ENCODE results near the gene CFAP100.

CFAP100 gene

GRCh38 chr3:126356373-126357264, 38.1 kb upstream of the CFAP100 start:
- DNase-seq (ENCODE audit: low read depth in 2 of 2), result no peak

- DNase-seq (ENCODE audit: low read depth in 2 of 2), result peak; percentile 71 to 75
Observed at GRCh38 chr3:126357295-126358037, 37.2 kb upstream of the CFAP100 start, which contains the start of gene KLF15. Gene KLF15, minus strand, starts transcription at chr3:126357408. Its CDS starts 4,486 bp downstream, at chr3:126352922.

DNA sequence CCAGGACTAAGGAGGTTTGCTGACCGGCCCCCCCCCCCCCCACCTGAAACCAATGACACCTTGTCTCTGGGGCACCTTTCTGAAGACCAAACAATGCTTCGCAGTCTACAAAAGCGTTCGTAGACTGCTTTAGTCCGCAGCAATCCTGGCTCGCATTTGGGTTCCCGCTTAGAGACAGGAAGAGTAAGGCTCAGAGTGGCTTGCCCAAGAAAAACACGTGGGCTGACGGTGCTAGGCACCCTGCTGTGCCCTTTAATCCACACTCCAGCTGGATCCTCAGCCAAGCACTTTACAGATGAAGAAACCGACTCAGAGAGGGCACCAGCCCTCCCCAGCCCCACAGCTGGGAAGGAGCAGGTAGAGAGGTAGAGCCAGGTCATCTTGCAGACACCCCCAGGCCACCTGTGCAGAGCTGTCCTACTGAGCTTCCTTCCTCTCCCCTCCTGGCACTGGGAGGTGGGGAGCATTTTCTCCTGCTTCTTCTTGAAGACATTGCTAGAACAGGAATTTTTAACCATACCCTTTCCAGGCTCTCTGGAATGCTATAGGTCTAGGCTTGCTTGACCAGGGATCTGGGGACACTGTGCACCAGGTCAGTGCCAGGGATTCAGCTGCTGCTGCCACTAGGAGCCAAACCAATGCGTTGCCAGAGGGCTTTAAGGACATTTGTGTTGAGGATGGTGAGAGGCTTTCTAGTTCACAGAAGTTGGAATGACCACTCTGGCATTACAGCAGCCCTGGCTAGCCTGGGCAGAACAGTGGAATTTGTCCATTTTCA, 36.5 kb upstream of the CFAP100 start:
- DNase-seq (ENCODE audit: low read depth in 2 of 2), result no peak

DNA sequence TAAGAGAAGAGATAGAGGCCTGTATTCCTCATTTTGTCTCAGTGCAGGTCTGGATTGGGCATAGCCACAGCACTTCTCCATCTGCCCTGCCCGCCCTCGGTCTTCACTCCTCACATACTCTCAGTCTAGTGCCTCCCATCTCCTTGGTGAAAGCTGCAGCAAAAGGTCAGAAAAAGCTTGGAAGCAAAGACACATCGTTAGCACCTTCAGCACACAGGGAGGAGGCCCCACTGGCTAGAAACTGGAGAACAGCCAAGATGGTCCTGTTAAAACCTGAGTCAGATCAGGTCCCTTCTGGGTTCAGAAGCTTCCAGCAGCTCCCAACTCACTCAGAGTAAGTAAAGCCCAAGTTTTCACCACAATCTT, 35.9 kb upstream of the CFAP100 start:
- no peak for DNase-seq (ENCODE audit: low read depth in 2 of 2)

GRCh38 chr3:126360046-126360713, 34.5 kb upstream of the CFAP100 start:
- DNase-seq (ENCODE audit: low read depth in 2 of 2), result no peak

DNA sequence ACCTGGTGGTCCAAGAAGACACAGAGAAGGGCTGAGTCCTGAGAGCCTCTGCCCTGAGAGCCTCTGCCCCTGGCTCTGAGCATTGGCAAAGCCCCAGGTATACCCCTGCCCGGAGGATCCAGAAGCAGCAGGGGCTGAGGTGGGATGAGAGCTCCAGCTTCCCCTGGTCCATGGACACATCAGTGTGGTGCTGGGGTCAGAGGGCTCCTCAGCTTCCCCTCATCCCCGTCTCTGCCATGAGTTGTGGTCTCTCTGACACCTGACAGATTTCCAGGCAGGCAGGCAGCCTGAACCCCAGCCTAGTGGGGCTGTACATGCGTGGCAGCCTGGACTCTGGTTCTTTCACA, 34.0 kb upstream of the CFAP100 start:
- no peak for DNase-seq (ENCODE audit: low read depth in 2 of 2)

DNA sequence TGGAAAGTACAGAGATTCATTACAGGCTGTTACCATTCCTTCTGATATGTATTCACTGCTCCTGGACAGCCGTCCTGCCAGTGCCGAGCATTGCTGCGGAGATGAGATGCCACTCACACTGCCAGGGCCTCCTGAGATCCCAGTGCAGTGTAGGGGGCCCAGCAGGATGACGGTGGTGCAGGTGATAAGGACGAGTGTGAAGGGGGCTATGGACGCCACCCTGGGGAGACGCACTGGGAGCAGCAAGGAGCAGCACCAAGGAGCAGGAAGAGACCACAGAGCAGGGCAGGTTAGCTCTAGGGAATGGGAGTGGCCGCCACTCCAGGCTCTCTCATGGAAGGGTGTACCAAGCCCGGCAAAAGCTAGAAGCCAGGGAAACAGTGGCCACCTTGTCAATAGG, 33.5 kb upstream of the CFAP100 start:
- no peak for DNase-seq (ENCODE audit: low read depth in 2 of 2)

DNA sequence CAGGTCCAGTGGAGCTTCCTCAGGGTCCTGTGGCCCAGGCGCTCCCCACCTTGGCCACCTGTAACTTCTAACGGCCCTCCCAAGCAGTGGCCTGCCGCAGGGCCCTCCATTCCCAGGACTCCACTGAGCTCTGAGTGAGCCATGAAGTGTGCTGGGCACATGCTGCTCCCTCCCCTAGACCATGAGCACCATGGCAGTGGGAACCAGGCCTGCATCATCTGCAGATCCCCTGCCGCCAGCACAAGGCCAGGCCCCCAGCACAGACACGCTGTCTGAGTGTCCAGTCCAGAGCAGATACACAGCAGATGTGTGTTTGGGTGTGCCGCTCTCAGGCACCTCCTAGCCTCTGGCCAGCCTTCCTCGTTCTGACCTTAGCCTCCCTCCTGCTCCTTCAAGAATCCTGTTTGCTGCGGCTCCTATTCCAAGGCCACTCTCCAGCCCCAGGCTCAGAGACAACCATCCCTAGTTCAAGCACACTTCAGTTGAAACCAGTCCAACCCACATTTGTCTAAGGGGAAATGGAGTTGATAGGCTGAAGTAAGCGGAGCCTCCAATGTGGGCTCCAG, 30.5 kb upstream of the CFAP100 start:
- no peak for DNase-seq (ENCODE audit: low read depth in 2 of 2)

GRCh38 chr3:126364731-126365301, 29.9 kb upstream of the CFAP100 start:
- no peak for DNase-seq (ENCODE audit: low read depth in 2 of 2)

- no peak for DNase-seq (ENCODE audit: low read depth in 2 of 2)
Observed at GRCh38 chr3:126365351-126366277, 29.1 kb upstream of the CFAP100 start.

- DNase-seq (ENCODE audit: low read depth in 2 of 2), result no peak
Observed at GRCh38 chr3:126367316-126367805, 27.3 kb upstream of the CFAP100 start.

GRCh38 chr3:126369490-126369889, 25.2 kb upstream of the CFAP100 start:
- DNase-seq (ENCODE audit: low read depth in 2 of 2), result no peak

DNA sequence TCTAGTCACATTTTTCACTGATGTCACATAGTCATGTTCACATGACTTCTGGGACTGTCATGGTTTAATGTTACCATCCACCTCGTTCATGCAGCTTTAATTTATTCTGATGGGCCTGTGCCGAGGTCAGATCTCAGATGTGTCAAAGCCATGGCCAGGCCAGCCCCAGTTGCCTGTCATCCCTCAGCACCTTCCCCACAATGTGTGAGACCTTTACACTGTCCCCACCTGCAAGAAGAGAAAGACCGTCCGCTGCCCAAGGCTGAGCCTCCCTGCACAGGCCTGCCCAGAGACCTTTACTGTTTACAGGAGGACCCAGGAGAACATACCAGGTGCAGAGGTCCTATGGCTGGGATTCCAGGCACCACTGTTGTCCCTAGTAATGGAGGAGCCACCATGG, 24.7 kb upstream of the CFAP100 start:
- no peak for DNase-seq (ENCODE audit: low read depth in 2 of 2)

- DNase-seq (ENCODE audit: low read depth in 2 of 2), result no peak
Observed at GRCh38 chr3:126370606-126371005, 24.1 kb upstream of the CFAP100 start.

- DNase-seq (ENCODE audit: low read depth in 2 of 2), result no peak
Observed at GRCh38 chr3:126371096-126371705, 23.5 kb upstream of the CFAP100 start.

DNA sequence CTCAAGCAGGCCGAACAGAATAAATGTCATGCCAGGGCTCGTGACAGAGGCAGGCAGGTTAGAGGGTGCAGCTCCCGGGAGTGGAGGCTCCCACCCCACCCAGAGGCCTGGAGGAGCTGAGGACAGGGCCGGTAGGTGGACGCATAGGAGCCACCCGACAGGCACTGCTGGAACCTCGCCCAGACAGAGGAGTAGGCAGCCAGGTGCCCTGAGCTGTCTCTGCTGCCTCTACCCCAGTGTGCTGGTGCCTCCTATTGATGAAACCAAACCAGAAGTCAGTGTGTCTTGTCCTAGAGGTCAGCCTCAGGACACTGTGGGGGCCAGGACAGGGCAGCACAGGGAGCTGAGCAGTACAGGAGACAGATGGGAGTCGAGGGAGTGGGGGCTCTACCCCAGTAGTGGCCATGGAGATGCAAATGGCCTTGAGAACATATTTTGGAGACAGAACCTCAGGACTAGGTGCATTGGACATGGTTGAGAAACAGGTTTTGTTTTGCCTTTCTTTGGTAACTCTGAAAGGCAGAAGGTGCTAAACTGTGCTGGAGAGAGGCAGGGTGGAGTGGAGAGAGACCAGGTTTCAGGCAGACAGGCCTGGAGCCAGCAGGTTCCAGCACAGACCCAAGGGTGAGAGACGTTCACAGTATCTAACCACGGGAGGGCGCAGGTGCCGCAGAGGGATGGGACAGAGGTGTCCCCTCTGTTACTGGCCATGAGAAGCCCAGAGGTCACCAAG, 22.1 kb upstream of the CFAP100 start:
- DNase-seq (ENCODE audit: low read depth in 2 of 2), result no peak

- DNase-seq (ENCODE audit: low read depth in 2 of 2), result no peak
Observed at GRCh38 chr3:126373146-126373613, 21.5 kb upstream of the CFAP100 start.
